CD4-positive, alpha-beta memory T cell (primary cell): ENCODE measurements around the gene ACTA1. TPM values are rescaled to one million over a fixed set of nuclear protein-coding genes. Genes with fewer than 3 reads are reported as not detected.
"Not testable (repeated sequence)": the region's sequence is repeated elsewhere in the genome, so short reads cannot be mapped to it uniquely, and the experiment has no call there.

Experiments used
- CTCF ChIA-PET: fragments of 350-600 bp; sonication (Branson Sonifier 250); formaldehyde crosslinking; loops from one replicate; lab custom pipeline; 2021; ENCODE audit warnings: inconsistent platforms; ENCODE audit not compliant: partially characterized antibody; lab: Charles Lee
- POLR2A ChIA-PET: fragments of 350-600 bp; sonication (Branson Sonifier 250); formaldehyde crosslinking; loops from one replicate; lab custom pipeline; 2021; ENCODE audit not compliant: partially characterized antibody; lab: Charles Lee
- DNase-seq, 5 donors: peaks; one replicate each; pipeline versions ENCODE4 v3.0.0 to v3.0.0-alpha.2; 2020 to 2022; ENCODE audit warnings: mixed read lengths in 1 of 5
- H3K27ac ChIP-seq: one replicate; pipeline ENCODE4 v1.7.0; 2013; ENCODE audit warnings: low read depth, low read length
- H3K27me3 ChIP-seq: 2 replicates; pipeline ENCODE4 v1.7.0; 2013; ENCODE audit warnings: mild to moderate bottlenecking, low read length, moderate library complexity; ENCODE audit not compliant: insufficient read depth
- H3K36me3 ChIP-seq: 2 replicates; pipeline ENCODE4 v1.7.0; 2013; ENCODE audit warnings: mild to moderate bottlenecking, low read length, moderate library complexity; ENCODE audit not compliant: insufficient read depth
- H3K4me1 ChIP-seq: 2 replicates; pipeline ENCODE4 v1.7.0; 2013; ENCODE audit warnings: mild to moderate bottlenecking, low read length, moderate library complexity; ENCODE audit not compliant: insufficient read depth
- H3K4me3 ChIP-seq, 2 donors: one replicate each; pipeline ENCODE4 v1.7.0; 2013; ENCODE audit warnings: low read length in 2 of 2, mild to moderate bottlenecking in 1 of 2
- H3K9me3 ChIP-seq, 2 donors: one replicate each; pipeline ENCODE4 v1.7.0; 2013; ENCODE audit warnings: low read length in 2 of 2, control low read depth in 1 of 2; ENCODE audit not compliant: control insufficient read depth in 1 of 2
- H3K27ac Mint-ChIP-seq, 7 donors: one replicate each; pipeline ENCODE4 v1.8.0; 2020 to 2021; ENCODE audit warnings: mixed read lengths in 7 of 7, mild to moderate bottlenecking in 6 of 7, inconsistent platforms in 3 of 7, moderate library complexity in 3 of 7
- H3K27me3 Mint-ChIP-seq, 2 donors: one replicate each; pipeline ENCODE4 v1.8.0; 2020 to 2021; ENCODE audit warnings: mixed read lengths in 2 of 2
- H3K36me3 Mint-ChIP-seq, 2 donors: one replicate each; pipeline ENCODE4 v1.8.0; 2020 to 2021; ENCODE audit warnings: mixed read lengths in 2 of 2, inconsistent platforms in 1 of 2, mild to moderate bottlenecking in 1 of 2
- H3K4me1 Mint-ChIP-seq, 4 donors: one replicate each; pipeline ENCODE4 v1.8.0; 2020 to 2021; ENCODE audit warnings: mixed read lengths in 4 of 4, mild to moderate bottlenecking in 1 of 4
- H3K4me3 Mint-ChIP-seq, 8 donors: one replicate each; pipeline ENCODE4 v1.8.0; 2020 to 2021; ENCODE audit warnings: mixed read lengths in 8 of 8, mild to moderate bottlenecking in 7 of 8, moderate library complexity in 6 of 8, inconsistent platforms in 3 of 8
- H3K9me3 Mint-ChIP-seq, 8 donors: one replicate each; pipeline ENCODE4 v1.8.0; 2020 to 2021; ENCODE audit warnings: mixed read lengths in 8 of 8, mild to moderate bottlenecking in 5 of 8, inconsistent platforms in 3 of 8, moderate library complexity in 1 of 8
- intact Hi-C: fragments of 100-400 bp; cut with micrococcal nuclease; formaldehyde crosslinking; loops from one replicate; pipeline ENCODE4 v1.15.1; 2023
- polyA plus RNA-seq, 2 donors: library from polyadenylated mRNA; unstranded; fragments of 300-500 nt; fragmentation: Illumina TruSeq; gene quantifications; one replicate each; pipeline ENCODE4 v1.2.3, GENCODE V29; 2021
- total RNA-seq, 2 experiments: library from RNA; stranded (reverse); gene quantifications; one replicate each; pipeline ENCODE4 v1.2.3, GENCODE V29; 2021

ACTA1 gene
- total RNA-seq (under 1 TPM in 1 of 2 experiments, not detected in 1; 0.29 TPM), polyA plus RNA-seq (not detected)

GRCh38 chr1:229434005-229434640, at the start of gene ACTA1:
TSS of gene ACTA1 (minus strand) at chr1:229434094. CDS start at chr1:229433115, 979 bp downstream.
- DNase-seq, result no peak
- H3K27me3 Mint-ChIP-seq, result peaks cover 36 to 43% of the 10 kb centered on the region in 2 donors
- no peak within 1 kb of the TSS for H3K27ac Mint-ChIP-seq
- CTCF ChIA-PET, result no interaction called here
- peaks cover 34% of the 10 kb centered on the region for H3K27me3 ChIP-seq
- intact Hi-C loops, result no loop called here
- no peaks in the 10 kb centered on the region for H3K9me3 ChIP-seq
- POLR2A ChIA-PET, result no interaction called here
- H3K27ac ChIP-seq, result no peak within 1 kb of the TSS
- H3K4me3 ChIP-seq, result no peak within 1 kb of the TSS
- H3K9me3 Mint-ChIP-seq, result peaks cover 0 to 4% (median 3%) of the 10 kb centered on the region in 8 donors
- H3K4me1 Mint-ChIP-seq, result peaks cover 12 to 23% (median 19%) of the 10 kb centered on the region in 4 donors
- peaks cover 22% of the 10 kb centered on the region for H3K4me1 ChIP-seq
- H3K36me3 ChIP-seq, result no peaks in the 10 kb centered on the region
- peaks cover 0 to 3% of the 10 kb centered on the region in 2 donors for H3K36me3 Mint-ChIP-seq
- H3K4me3 Mint-ChIP-seq, result peak within 1 kb of the TSS in 5 of 8 donors; percentile 12 to 62 (median 55)

GRCh38 chr1:229482511-229482910, 48.6 kb upstream of the ACTA1 start:
- peaks cover 65 to 77% of the 10 kb centered on the region in 2 donors for H3K36me3 Mint-ChIP-seq
- ChIA-PET POLR2A (interaction anchor here (1.4 kb wide), 1 partner anchor 224 kb away, joined by 5 read pairs; no protein-coding TSS in a partner anchor), CTCF (interaction anchor here (0.8 to 6.5 kb wide), 17 partner anchors 11 to 818 kb away, joined by 3 to 216 read pairs (median 4); partner anchors contain the start of gene NUP133)
- H3K9me3 ChIP-seq, result no peaks in the 10 kb centered on the region
- H3K4me3 ChIP-seq, result no peak overlapping the region
- peaks cover 0 to 3% (median 0%) of the 10 kb centered on the region in 8 donors for H3K9me3 Mint-ChIP-seq
- no peak overlapping the region for H3K4me3 Mint-ChIP-seq
- H3K27me3 Mint-ChIP-seq, result no peaks in the 10 kb centered on the region
- peak overlapping the region in 2 of 7 donors; percentile 14 to 19 for H3K27ac Mint-ChIP-seq
- H3K4me1 Mint-ChIP-seq, result peaks cover 5 to 13% (median 8%) of the 10 kb centered on the region in 4 donors
- intact Hi-C loops, result loop anchor here (1.0 kb wide), 3 partner anchors 32 to 818 kb away; no protein-coding TSS in a partner anchor
- no peaks in the 10 kb centered on the region for H3K27me3 ChIP-seq
- DNase-seq, result no peak
- H3K4me1 ChIP-seq, result no peaks in the 10 kb centered on the region
- no peak overlapping the region for H3K27ac ChIP-seq
- H3K36me3 ChIP-seq, result peaks cover 56% of the 10 kb centered on the region

- intact Hi-C loops, result no loop called here
- Histone ChIP-seq H3K9me3 (no peaks in the 10 kb centered on the region), H3K4me3 (no peak overlapping the region), H3K27me3 (no peaks in the 10 kb centered on the region), H3K36me3 (peaks cover 39% of the 10 kb centered on the region), H3K4me1 (no peaks in the 10 kb centered on the region), H3K27ac (no peak overlapping the region)
- H3K27me3 Mint-ChIP-seq, result no peaks in the 10 kb centered on the region
- ChIA-PET POLR2A (no interaction called here), CTCF (interaction anchor here (0.7 to 6.5 kb wide), 7 partner anchors 12 to 254 kb away, joined by 3 to 216 read pairs (median 4); no protein-coding TSS in a partner anchor)
- peaks cover 5 to 13% (median 8%) of the 10 kb centered on the region in 4 donors for H3K4me1 Mint-ChIP-seq
- H3K27ac Mint-ChIP-seq, result no peak overlapping the region
- no peak for DNase-seq
- peaks cover 50 to 71% of the 10 kb centered on the region in 2 donors for H3K36me3 Mint-ChIP-seq
- no peaks in the 10 kb centered on the region for H3K9me3 Mint-ChIP-seq
- no peak overlapping the region for H3K4me3 Mint-ChIP-seq
These were observed 46.6 kb upstream of the ACTA1 start for GRCh38 chr1:229480495-229480894.

DNA sequence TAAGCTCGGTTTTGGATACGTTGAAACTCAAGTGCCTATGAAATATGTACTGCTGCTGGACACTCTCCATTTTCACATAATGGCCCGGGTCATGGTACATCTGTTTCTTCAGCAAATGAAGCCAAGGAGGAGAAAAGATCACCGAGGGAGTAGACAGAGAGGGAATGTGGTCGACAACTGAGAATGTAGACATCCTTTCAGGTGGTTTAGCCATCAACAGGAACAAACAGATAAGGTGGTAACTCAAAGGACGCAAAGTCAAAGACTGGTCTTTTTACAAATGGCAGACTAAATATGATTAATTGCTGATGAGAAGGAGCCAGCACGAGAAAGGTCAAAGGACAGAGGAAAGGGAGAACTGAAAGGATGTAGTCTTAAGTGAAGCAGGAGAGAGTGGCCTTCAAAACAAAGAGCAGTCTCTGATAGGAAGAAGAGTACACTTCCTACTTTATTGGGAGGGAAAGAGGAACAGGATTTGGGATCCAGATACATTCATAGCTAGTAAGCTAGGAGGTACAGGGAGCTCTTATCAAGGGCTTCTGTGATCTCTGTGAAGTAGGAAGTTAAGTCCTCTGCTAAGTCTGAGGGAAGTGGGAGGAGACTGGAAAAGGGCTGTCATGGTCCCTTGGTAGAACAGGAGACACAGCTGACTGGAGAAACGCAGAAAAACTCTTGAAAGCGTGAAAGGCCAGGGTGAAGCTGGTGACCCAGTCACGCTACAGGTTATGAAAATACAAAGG, 45.9 kb upstream of the ACTA1 start:
- no peaks in the 10 kb centered on the region for H3K9me3 Mint-ChIP-seq
- Histone ChIP-seq H3K36me3 (peaks cover 38% of the 10 kb centered on the region), H3K9me3 (no peaks in the 10 kb centered on the region), H3K4me3 (no peak overlapping the region), H3K27me3 (no peaks in the 10 kb centered on the region), H3K4me1 (no peaks in the 10 kb centered on the region), H3K27ac (no peak overlapping the region)
- ChIA-PET POLR2A (no interaction called here), CTCF (interaction anchor here (0.7 to 6.5 kb wide), 9 partner anchors 11 to 812 kb away, joined by 3 to 216 read pairs (median 3); no protein-coding TSS in a partner anchor)
- peaks cover 5 to 13% (median 8%) of the 10 kb centered on the region in 4 donors for H3K4me1 Mint-ChIP-seq
- H3K27me3 Mint-ChIP-seq, result no peaks in the 10 kb centered on the region
- no peak for DNase-seq
- H3K27ac Mint-ChIP-seq, result peak overlapping the region in 3 of 7 donors; percentile 20 to 49 (median 48)
- intact Hi-C loops, result no loop called here
- peaks cover 48 to 70% of the 10 kb centered on the region in 2 donors for H3K36me3 Mint-ChIP-seq
- no peak overlapping the region for H3K4me3 Mint-ChIP-seq

GRCh38 chr1:229478852-229479251, 45.0 kb upstream of the ACTA1 start:
- no peak overlapping the region for H3K4me3 ChIP-seq
- ChIA-PET CTCF (interaction anchor here (0.8 to 6.5 kb wide), 3 partner anchors 11 to 811 kb away, joined by 3 to 216 read pairs (median 3); no protein-coding TSS in a partner anchor), POLR2A (interaction anchor here (0.6 kb wide), 1 partner anchor 23 kb away, joined by 3 read pairs; no protein-coding TSS in a partner anchor)
- peaks cover 44% of the 10 kb centered on the region for H3K36me3 ChIP-seq
- H3K4me1 ChIP-seq, result no peaks in the 10 kb centered on the region
- intact Hi-C loops, result no loop called here
- no peak for DNase-seq
- no peak overlapping the region for H3K4me3 Mint-ChIP-seq
- H3K4me1 Mint-ChIP-seq, result peaks cover 5 to 13% (median 8%) of the 10 kb centered on the region in 4 donors
- H3K9me3 Mint-ChIP-seq, result no peaks in the 10 kb centered on the region
- peak overlapping the region in 1 of 7 donors; percentile 59 for H3K27ac Mint-ChIP-seq
- H3K36me3 Mint-ChIP-seq, result peaks cover 54 to 75% of the 10 kb centered on the region in 2 donors
- H3K27ac ChIP-seq, result no peak overlapping the region
- H3K9me3 ChIP-seq, result no peaks in the 10 kb centered on the region
- no peaks in the 10 kb centered on the region for H3K27me3 ChIP-seq
- no peaks in the 10 kb centered on the region for H3K27me3 Mint-ChIP-seq

- H3K9me3 ChIP-seq, H3K4me1 ChIP-seq, DNase-seq, H3K4me1 Mint-ChIP-seq, H3K27me3 ChIP-seq, intact Hi-C loops, H3K4me3 Mint-ChIP-seq, H3K27ac Mint-ChIP-seq, H3K27ac ChIP-seq, POLR2A ChIA-PET, H3K27me3 Mint-ChIP-seq, H3K9me3 Mint-ChIP-seq, H3K4me3 ChIP-seq: not testable (repeated sequence)
- peaks cover 42% of the 10 kb centered on the region for H3K36me3 ChIP-seq
- H3K36me3 Mint-ChIP-seq, result peaks cover 48 to 74% of the 10 kb centered on the region in 2 donors
- CTCF ChIA-PET, result interaction anchor here (1.3 kb wide), 1 partner anchor 217 kb away, joined by 8 read pairs; no protein-coding TSS in a partner anchor
These were observed 42.0 kb upstream of the ACTA1 start for GRCh38 chr1:229475859-229476258.
